GM12878 (cell line): ENCODE data around the gene CFAP97. TPM values are rescaled to one million over a fixed set of nuclear protein-coding genes. Genes with fewer than 3 reads are reported as not detected.
A peak's percentile ranks its signal among the peaks of the same experiment; 100 is the strongest.

Experiments
- ATAC-seq: fragments of 200-7000 bp; cut with Tn5 transposase; 3 replicates; pipeline ENCODE4 v1.9.1; 2020; ENCODE audit warnings: mild to moderate bottlenecking, moderate library complexity
- BruUV-seq: library from RNA; stranded (reverse); fragments of 400-500 nt; replicated peaks from 2 replicates; lab custom pipeline; 2021; lab: Mats Ljungman, UMichigan
- CTCF ChIA-PET: fragments of 300-600 bp; sonication (Branson Sonifier 250); formaldehyde crosslinking; extraction: SDS; loops from one replicate; lab custom pipeline; 2021; ENCODE audit warnings: inconsistent platforms; lab: Yijun Ruan, JAX
- POLR2A ChIA-PET: fragments of 350-600 bp; formaldehyde crosslinking; extraction: SDS; loops from one replicate; lab custom pipeline; 2021; ENCODE audit warnings: inconsistent platforms; lab: Charles Lee
- RAD21 ChIA-PET: fragments of 300-600 bp; sonication (Branson Sonifier 250); formaldehyde crosslinking; loops from one replicate; lab custom pipeline; 2023; ENCODE audit warnings: antibody characterized with exemption; ENCODE audit not compliant: unreplicated experiment; lab: Charles Lee
- SMC1A ChIA-PET: fragments of 300-600 bp; sonication (Branson Sonifier 250); formaldehyde crosslinking; loops from one replicate; lab custom pipeline; 2023; ENCODE audit not compliant: unreplicated experiment, uncharacterized antibody; lab: Charles Lee
- DNase-seq: peaks from one replicate; pipeline ENCODE4 v3.0.0-alpha.2; 2011; ENCODE audit warnings: low read depth, low spot score
- FAIRE-seq: peaks from 3 replicates; lab custom pipeline; 2011; peaks lifted over from hg19 to GRCh38; lab: Jason Lieb, UNC
- H2AFZ ChIP-seq: 2 replicates; pipeline ENCODE4 v1.6.0; 2011; ENCODE audit warnings: low read depth, low read length, control low read depth; ENCODE audit not compliant: control insufficient read depth
- H3K27ac ChIP-seq: 2 replicates; pipeline ENCODE4 v1.5.1; 2011; ENCODE audit warnings: control low read depth; ENCODE audit not compliant: control insufficient read depth, insufficient read depth
- H3K27me3 ChIP-seq, 2 experiments: replicated peaks in 1 of 2; 2 replicates each; pipeline versions ENCODE4 v1.6.0 to v1.6.1; 2011; ENCODE audit warnings: low read length in 1 of 2; ENCODE audit not compliant: control insufficient read depth in 2 of 2, insufficient read depth in 2 of 2
- H3K36me3 ChIP-seq, 2 experiments: 2 replicates each; pipeline ENCODE4 v1.5.1; 2011; ENCODE audit warnings: low read length in 1 of 2; ENCODE audit not compliant: control insufficient read depth in 2 of 2, insufficient read depth in 2 of 2
- H3K4me1 ChIP-seq: 2 replicates; pipeline ENCODE4 v1.6.1; 2011; ENCODE audit warnings: mild to moderate bottlenecking, low read length, moderate library complexity, mixed read lengths; ENCODE audit not compliant: control insufficient read depth, insufficient read depth
- H3K4me2 ChIP-seq: 2 replicates; pipeline ENCODE4 v1.6.0; 2011; ENCODE audit warnings: control low read depth; ENCODE audit not compliant: control insufficient read depth, insufficient read depth
- H3K4me3 ChIP-seq: fragments of 200-600 bp; sonication (generic); 2 replicates; pipeline ENCODE4 v1.5.1; 2016
- H3K79me2 ChIP-seq: 2 replicates; pipeline ENCODE4 v1.6.0; 2011; ENCODE audit warnings: low read length; ENCODE audit not compliant: control insufficient read depth, insufficient read depth
- H3K9ac ChIP-seq: 2 replicates; pipeline ENCODE4 v1.8.0; 2011; ENCODE audit warnings: low read length, control low read depth, mixed read lengths; ENCODE audit not compliant: control insufficient read depth, insufficient read depth
- H3K9me3 ChIP-seq: replicated peaks from 3 replicates; pipeline ENCODE4 v1.5.1; 2011; ENCODE audit warnings: mild to moderate bottlenecking, low read length; ENCODE audit not compliant: control insufficient read depth, insufficient read depth
- H4K20me1 ChIP-seq: 2 replicates; pipeline ENCODE4 v1.6.0; 2011; ENCODE audit not compliant: control insufficient read depth, insufficient read depth
- E4F1 ChIP-seq: fragments of 450-650 bp; IDR thresholded peaks from 2 replicates; pipeline ENCODE4 v1.6.1; 2018; ENCODE audit warnings: borderline replicate concordance, mild to moderate bottlenecking; ENCODE audit not compliant: partially characterized antibody
- EGR1 ChIP-seq, 2 experiments: IDR thresholded peaks; 1 replicate in 1 of 2; 2 replicates in 1 of 2; pipeline ENCODE4 v1.6.1; 2011 to 2012; ENCODE audit warnings: low read depth in 2 of 2, low read length in 2 of 2, borderline replicate concordance in 1 of 2, mild to moderate bottlenecking in 1 of 2, moderate library complexity in 1 of 2
- EZH2 ChIP-seq: IDR thresholded peaks from 2 replicates; pipeline ENCODE4 v1.6.1; 2012; ENCODE audit warnings: low read depth, mild to moderate bottlenecking, control low read depth, inconsistent platforms, low read length, borderline replicate concordance; ENCODE audit not compliant: control insufficient read depth
- IKZF1 ChIP-seq: fragments of 450-650 bp; conservative IDR thresholded peaks from 2 replicates; pipeline ENCODE4 v1.6.1; 2017; ENCODE audit warnings: antibody characterized with exemption, mild to moderate bottlenecking
- MXI1 ChIP-seq: fragments of 150-350 bp; IDR thresholded peaks from 2 replicates; pipeline ENCODE4 v1.6.1; 2011; ENCODE audit warnings: low read depth, mild to moderate bottlenecking, inconsistent platforms, low read length, improper control_type of control experiment
- POLR2A ChIP-seq: IDR thresholded peaks from 2 replicates; pipeline ENCODE4 v1.6.1; 2011; ENCODE audit warnings: low read depth, mild to moderate bottlenecking, low read length
- SMC3 ChIP-seq: IDR thresholded peaks from 2 replicates; pipeline ENCODE4 v1.6.1; 2011; ENCODE audit warnings: low read length, improper control_type of control experiment, borderline replicate concordance
- TBL1XR1 ChIP-seq: IDR thresholded peaks from 2 replicates; pipeline ENCODE4 v1.6.1; 2012; ENCODE audit warnings: low read depth, low read length, improper control_type of control experiment
- TCF7 ChIP-seq: IDR thresholded peaks from 2 replicates; pipeline ENCODE4 v1.6.1; 2014; ENCODE audit warnings: antibody characterized with exemption, borderline replicate concordance
- ZNF217 ChIP-seq: fragments of 450-650 bp; IDR thresholded peaks from 2 replicates; pipeline ENCODE4 v1.6.1; 2017; ENCODE audit warnings: antibody characterized with exemption, mild to moderate bottlenecking
- WGBS: methylation state at CpG from one replicate; pipeline ENCODE4 v1.1.6; 2016; ENCODE audit warnings: low lambda C conversion rate; ENCODE audit not compliant: insufficient replicate concordance, insufficient coverage; ENCODE audit errors: missing lambda C conversion rate; 5-methylcytosine and 5-hydroxymethylcytosine counted together
- in situ Hi-C: fragments of 300-500 bp; cut with MboI; formaldehyde crosslinking; loops from 9 replicates; pipeline ENCODE4 v1.14.3; 2018; ENCODE audit warnings: mixed read lengths
- intact Hi-C: fragments of 100-400 bp; cut with micrococcal nuclease; formaldehyde crosslinking; loops from one replicate; pipeline ENCODE4 v1.14.2; 2022; ENCODE audit not compliant: unreplicated experiment
- polyA plus RNA-seq, 11 experiments: library from polyadenylated mRNA; depleted of rRNA in 4 of 11; unstranded in 6 of 11; stranded (reverse) in 5 of 11; fragments of >200 nt; fragmentation: Nextera tagmentation in 4 of 11; fragmentation: Illumina TruSeq in 1 of 11; extraction: Ambion mirVana in 4 of 11; extraction: Trizol in 1 of 11; gene quantifications; 1 replicate in 1 of 11; 2 replicates in 10 of 11; pipeline versions ENCODE4 v1.2.1 to v1.2.3, GENCODE V29; 2011 to 2016; ENCODE audit warnings: inconsistent platforms in 2 of 11, missing spikeins in 2 of 11, low read depth in 1 of 11
- total RNA-seq, 4 experiments: library from RNA; depleted of rRNA in 3 of 4; stranded (reverse); fragments of >200 nt in 3 of 4; fragmentation: Illumina TruSeq in 1 of 4; extraction: Trizol in 1 of 4; gene quantifications; 2 replicates each; pipeline versions ENCODE4 v1.2.1 to v1.2.3, GENCODE V29; 2013 to 2021
- TF ChIP-seq, protein P1 (sequence below): fragments of 450-650 bp; IDR thresholded peaks from 2 replicates; pipeline ENCODE4 v1.6.1; 2014; ENCODE audit warnings: mild to moderate bottlenecking
- TF ChIP-seq, protein P2 (sequence below): fragments of 450-650 bp; IDR thresholded peaks from 2 replicates; pipeline ENCODE4 v1.6.1; 2017; ENCODE audit warnings: mild to moderate bottlenecking, moderate library complexity

Gene CFAP97
- total and polyA plus RNA-seq, 10 of the 15 experiments (the other 5 are each of a cell fraction or from before 2014, with no cell fraction given), result 26.4 to 62.7 (median 48.0) TPM

DNA sequence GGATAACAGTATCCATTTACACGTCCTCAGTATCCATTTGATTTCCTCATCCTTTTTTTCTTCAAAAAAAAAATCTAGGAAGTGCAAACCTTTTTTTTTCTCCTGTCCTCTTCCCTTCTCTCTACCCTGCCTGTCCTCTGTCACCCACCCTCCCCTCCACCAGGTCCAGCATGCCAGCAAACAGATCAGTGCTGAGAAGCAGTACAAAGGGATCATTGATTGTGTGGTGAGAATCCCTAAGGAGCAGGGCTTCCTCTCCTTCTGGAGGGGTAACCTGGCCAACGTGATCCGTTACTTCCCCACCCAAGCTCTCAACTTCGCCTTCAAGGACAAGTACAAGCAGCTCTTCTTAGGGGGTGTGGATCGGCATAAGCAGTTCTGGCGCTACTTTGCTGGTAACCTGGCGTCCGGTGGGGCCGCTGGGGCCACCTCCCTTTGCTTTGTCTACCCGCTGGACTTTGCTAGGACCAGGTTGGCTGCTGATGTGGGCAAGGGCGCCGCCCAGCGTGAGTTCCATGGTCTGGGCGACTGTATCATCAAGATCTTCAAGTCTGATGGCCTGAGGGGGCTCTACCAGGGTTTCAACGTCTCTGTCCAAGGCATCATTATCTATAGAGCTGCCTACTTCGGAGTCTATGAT, 59.1 kb downstream of the CFAP97 start:
- in situ Hi-C loops, result no loop called here
- peaks cover 3% of the 10 kb centered on the region; the same call in 1 of the 2 replicates for H3K4me1 ChIP-seq
- WGBS, result 96% methylated on average over 16 of the region's 16 CpGs
- no peak for TF ChIP-seq TBL1XR1
- TF ChIP-seq, protein P1, sequence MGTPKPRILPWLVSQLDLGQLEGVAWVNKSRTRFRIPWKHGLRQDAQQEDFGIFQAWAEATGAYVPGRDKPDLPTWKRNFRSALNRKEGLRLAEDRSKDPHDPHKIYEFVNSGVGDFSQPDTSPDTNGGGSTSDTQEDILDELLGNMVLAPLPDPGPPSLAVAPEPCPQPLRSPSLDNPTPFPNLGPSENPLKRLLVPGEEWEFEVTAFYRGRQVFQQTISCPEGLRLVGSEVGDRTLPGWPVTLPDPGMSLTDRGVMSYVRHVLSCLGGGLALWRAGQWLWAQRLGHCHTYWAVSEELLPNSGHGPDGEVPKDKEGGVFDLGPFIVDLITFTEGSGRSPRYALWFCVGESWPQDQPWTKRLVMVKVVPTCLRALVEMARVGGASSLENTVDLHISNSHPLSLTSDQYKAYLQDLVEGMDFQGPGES, result no peak
- no peak for TF ChIP-seq MXI1
- TF ChIP-seq EZH2, result no peak
- TF ChIP-seq, protein P2, sequence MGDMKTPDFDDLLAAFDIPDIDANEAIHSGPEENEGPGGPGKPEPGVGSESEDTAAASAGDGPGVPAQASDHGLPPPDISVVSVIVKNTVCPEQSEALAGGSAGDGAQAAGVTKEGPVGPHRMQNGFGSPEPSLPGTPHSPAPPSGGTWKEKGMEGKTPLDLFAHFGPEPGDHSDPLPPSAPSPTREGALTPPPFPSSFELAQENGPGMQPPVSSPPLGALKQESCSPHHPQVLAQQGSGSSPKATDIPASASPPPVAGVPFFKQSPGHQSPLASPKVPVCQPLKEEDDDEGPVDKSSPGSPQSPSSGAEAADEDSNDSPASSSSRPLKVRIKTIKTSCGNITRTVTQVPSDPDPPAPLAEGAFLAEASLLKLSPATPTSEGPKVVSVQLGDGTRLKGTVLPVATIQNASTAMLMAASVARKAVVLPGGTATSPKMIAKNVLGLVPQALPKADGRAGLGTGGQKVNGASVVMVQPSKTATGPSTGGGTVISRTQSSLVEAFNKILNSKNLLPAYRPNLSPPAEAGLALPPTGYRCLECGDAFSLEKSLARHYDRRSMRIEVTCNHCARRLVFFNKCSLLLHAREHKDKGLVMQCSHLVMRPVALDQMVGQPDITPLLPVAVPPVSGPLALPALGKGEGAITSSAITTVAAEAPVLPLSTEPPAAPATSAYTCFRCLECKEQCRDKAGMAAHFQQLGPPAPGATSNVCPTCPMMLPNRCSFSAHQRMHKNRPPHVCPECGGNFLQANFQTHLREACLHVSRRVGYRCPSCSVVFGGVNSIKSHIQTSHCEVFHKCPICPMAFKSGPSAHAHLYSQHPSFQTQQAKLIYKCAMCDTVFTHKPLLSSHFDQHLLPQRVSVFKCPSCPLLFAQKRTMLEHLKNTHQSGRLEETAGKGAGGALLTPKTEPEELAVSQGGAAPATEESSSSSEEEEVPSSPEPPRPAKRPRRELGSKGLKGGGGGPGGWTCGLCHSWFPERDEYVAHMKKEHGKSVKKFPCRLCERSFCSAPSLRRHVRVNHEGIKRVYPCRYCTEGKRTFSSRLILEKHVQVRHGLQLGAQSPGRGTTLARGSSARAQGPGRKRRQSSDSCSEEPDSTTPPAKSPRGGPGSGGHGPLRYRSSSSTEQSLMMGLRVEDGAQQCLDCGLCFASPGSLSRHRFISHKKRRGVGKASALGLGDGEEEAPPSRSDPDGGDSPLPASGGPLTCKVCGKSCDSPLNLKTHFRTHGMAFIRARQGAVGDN, result no peak
- no peak for TF ChIP-seq ZNF217
- no peak for TF ChIP-seq IKZF1
- TF ChIP-seq SMC3, result no peak
- no peak for TF ChIP-seq E4F1
- no peak; the same call in 1 of the 2 replicates for TF ChIP-seq POLR2A
- no peak for TF ChIP-seq EGR1 (IDR thresholded peaks at IDR 0.05; ENCODE audit: borderline replicate concordance in 1 of 2, low read depth in 2 of 2, low read length in 2 of 2)
- TF ChIP-seq TCF7, result no peak
- TF ChIP-seq, all 136 proteins: peak for 0
- peaks cover 13% of the 10 kb centered on the region for H3K79me2 ChIP-seq
- ChIA-PET CTCF (interaction anchor here (1.1 to 9.4 kb wide), 5 partner anchors 8 to 160 kb away, joined by 3 to 69 read pairs (median 3); no protein-coding TSS in a partner anchor), RAD21 (no interaction called here), POLR2A (interaction anchor here (0.6 kb wide), 1 partner anchor 157 kb away, joined by 4 read pairs; no protein-coding TSS in a partner anchor), SMC1A (interaction anchor here (0.6 to 3.3 kb wide), 5 partner anchors 11 to 280 kb away, joined by 3 to 13 read pairs (median 4); no protein-coding TSS in a partner anchor)
- H3K36me3 ChIP-seq, result no peaks in the 10 kb centered on the region; a peak in 1 of 4 replicates
- H3K9ac ChIP-seq, result no peak overlapping the region
- no peak overlapping the region for H2AFZ ChIP-seq
- H3K9me3 ChIP-seq, result no peaks in the 10 kb centered on the region
- no peak for FAIRE-seq
- H3K27me3 ChIP-seq, result no peaks in the 10 kb centered on the region
- peak overlapping the region; percentile 80; the same call in 1 of the 2 replicates for H3K4me3 ChIP-seq
- no TSS peak for BruUV-seq
- H4K20me1 ChIP-seq, result no peaks in the 10 kb centered on the region
- intact Hi-C loops, result no loop called here
- H3K27ac ChIP-seq, result no peak overlapping the region
- no peak for DNase-seq
- H3K4me2 ChIP-seq, result peak overlapping the region; percentile 81
- no peak for ATAC-seq
